Right lobe of liver (tissue), 4 donors: Measurements from ENCODE around the gene MYMK.

Experiments used
- CTCF ChIP-seq, 4 donors: fragments of 200-600 bp in 3 of 4; fragments of 450-650 bp in 1 of 4; IDR thresholded peaks; one replicate each; pipeline versions ENCODE4 v1.5.1 to v1.8.0; 2016 to 2022; ENCODE audit warnings: antibody characterized with exemption in 4 of 4, mild to moderate bottlenecking in 2 of 4
- POLR2A ChIP-seq: fragments of 450-650 bp; IDR thresholded peaks from one replicate; pipeline ENCODE4 v1.6.1; 2017; ENCODE audit warnings: antibody characterized with exemption, mild to moderate bottlenecking
- donor health status: DM: no; HTN: no; CAD: no.
- donor health status: DM: no; HTN: no; CAD: no.
- donor health status: DM: no; HTN: yes; CAD: no.

GRCh38 chr9:133536536-133536935 lies 11.8 kb upstream of the MYMK start:
- no peak for TF ChIP-seq CTCF (IDR thresholded peaks at IDR 0.05)
- no peak for TF ChIP-seq POLR2A
